Immature natural killer cell (primary cell): ENCODE results near the gene MEF2C. TPM values are rescaled to one million over a fixed set of nuclear protein-coding genes. Genes with fewer than 3 reads are reported as not detected.
A peak's percentile ranks its signal among the peaks of the same experiment; 100 is the strongest.

ENCODE experiments used
- DNase-seq, 3 donors: peaks; one replicate each; pipeline ENCODE4 v3.0.0; 2022; ENCODE audit warnings: mixed read lengths in 1 of 3
- H3K27ac Mint-ChIP-seq, 6 donors: one replicate each; pipeline ENCODE4 v1.8.0; 2020; ENCODE audit warnings: mixed read lengths in 6 of 6, mild to moderate bottlenecking in 5 of 6, inconsistent platforms in 4 of 6, moderate library complexity in 3 of 6
- H3K27me3 Mint-ChIP-seq, 3 donors: one replicate each; pipeline ENCODE4 v1.8.0; 2020 to 2021; ENCODE audit warnings: low read depth in 3 of 3, mild to moderate bottlenecking in 3 of 3, mixed read lengths in 3 of 3, moderate library complexity in 3 of 3, inconsistent platforms in 1 of 3
- H3K36me3 Mint-ChIP-seq, 3 donors: one replicate each; pipeline ENCODE4 v1.8.0; 2020; ENCODE audit warnings: mixed read lengths in 3 of 3, inconsistent platforms in 2 of 3, mild to moderate bottlenecking in 2 of 3
- H3K4me1 Mint-ChIP-seq, 2 donors: one replicate each; pipeline ENCODE4 v1.8.0; 2020; ENCODE audit warnings: inconsistent platforms in 2 of 2, mild to moderate bottlenecking in 2 of 2, mixed read lengths in 2 of 2, moderate library complexity in 1 of 2
- H3K4me3 Mint-ChIP-seq, 5 donors: one replicate each; pipeline ENCODE4 v1.8.0; 2020; ENCODE audit warnings: mild to moderate bottlenecking in 5 of 5, mixed read lengths in 5 of 5, inconsistent platforms in 3 of 5, moderate library complexity in 3 of 5
- H3K9me3 Mint-ChIP-seq, 6 donors: one replicate each; pipeline ENCODE4 v1.8.0; 2020; ENCODE audit warnings: mild to moderate bottlenecking in 6 of 6, mixed read lengths in 6 of 6, inconsistent platforms in 4 of 6, moderate library complexity in 3 of 6
- polyA plus RNA-seq, 3 donors: library from polyadenylated mRNA; unstranded; fragments of 300-500 nt; fragmentation: Illumina TruSeq; gene quantifications; one replicate each; pipeline ENCODE4 v1.2.3, GENCODE V29; 2021

MEF2C gene
- polyA plus RNA-seq, 3 donors from 2014 or later = 2.1 to 9.6 (median 8.4) TPM

DNA sequence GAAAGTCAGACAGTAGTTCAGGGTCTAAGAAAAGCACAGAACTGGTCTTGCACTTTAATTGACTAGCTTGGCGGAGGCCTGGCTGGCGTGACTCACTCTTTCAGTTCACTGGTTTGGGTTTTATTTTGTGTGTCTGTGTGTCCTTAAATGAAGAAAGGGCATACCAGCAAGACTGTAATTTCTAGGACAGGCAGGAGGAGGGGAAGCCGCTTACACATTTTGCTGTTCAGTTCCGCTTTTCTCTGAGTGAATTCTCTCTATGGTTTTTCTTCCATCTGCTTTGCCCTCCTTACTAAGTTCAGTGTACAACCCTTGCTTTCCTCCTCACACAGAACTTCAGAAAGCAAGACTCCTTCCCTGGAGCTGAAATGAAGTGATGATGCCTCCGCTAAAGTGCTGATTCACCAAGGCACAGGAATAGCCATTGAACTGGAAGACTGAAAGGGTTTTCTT lies 150.8 kb downstream of the MEF2C start:
- H3K4me1 Mint-ChIP-seq = peaks cover 19 to 33% of the 10 kb centered on the region in 2 donors
- H3K27ac Mint-ChIP-seq = peak overlapping the region in 5 of 6 donors; percentile 43 to 85 (median 66)
- H3K4me3 Mint-ChIP-seq = no peak overlapping the region
- peaks cover 1 to 2% (median 2%) of the 10 kb centered on the region in 3 donors for H3K27me3 Mint-ChIP-seq
- no peaks in the 10 kb centered on the region for H3K36me3 Mint-ChIP-seq
- DNase-seq = no peak
- no peaks in the 10 kb centered on the region for H3K9me3 Mint-ChIP-seq

DNA sequence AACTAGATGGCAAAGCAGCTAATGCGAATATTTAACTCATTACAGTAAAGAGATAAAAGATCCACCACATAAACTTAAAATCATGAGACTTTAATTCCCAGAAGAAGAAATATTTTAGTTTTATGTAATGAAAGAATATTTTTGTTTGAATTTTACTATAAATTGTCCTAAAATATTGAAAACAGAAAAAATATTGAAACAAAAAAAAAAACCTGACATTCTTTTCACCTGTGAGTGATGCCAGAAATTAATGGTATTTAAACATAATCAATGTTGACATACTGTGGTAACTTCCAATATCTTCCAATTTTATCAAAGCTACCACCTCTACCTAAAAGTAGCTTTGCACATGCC lies 153.2 kb downstream of the MEF2C start:
- H3K36me3 Mint-ChIP-seq = no peaks in the 10 kb centered on the region

DNA sequence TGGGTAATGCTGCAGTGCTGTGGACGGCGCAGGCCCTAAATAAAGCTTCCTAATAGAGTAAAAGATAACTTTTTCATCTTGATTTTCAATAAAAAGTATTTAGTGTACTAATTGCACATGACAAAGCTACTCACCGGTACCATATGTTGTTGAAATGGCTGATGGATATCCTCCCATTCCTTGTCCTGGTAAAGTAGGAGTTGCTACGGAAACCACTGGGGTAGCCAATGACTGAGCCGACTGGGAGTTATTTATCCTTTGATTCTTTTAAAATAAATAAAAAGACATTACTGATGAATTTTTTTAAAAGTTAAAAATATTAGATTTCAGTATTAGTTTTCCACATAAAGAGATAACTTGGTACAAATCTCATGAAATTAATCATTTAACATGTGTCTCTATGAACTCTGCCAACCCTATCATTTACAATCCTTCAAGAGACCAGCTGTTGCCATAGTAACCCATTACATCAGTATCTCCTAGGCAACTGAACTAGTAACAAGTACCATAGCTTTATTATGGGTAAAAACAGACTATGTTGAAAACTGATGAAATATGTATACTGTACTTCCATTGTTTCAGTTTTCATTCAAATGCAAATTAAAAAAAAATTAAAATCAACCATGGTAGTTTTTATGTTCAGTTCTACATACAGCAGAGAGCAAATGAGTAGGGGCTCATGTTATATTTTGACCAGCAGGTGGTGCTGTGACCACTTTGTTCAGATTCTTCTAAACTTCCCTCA lies 153.7 kb downstream of the MEF2C start:
- H3K36me3 Mint-ChIP-seq = no peaks in the 10 kb centered on the region
- H3K27me3 Mint-ChIP-seq = peaks cover 0 to 2% (median 0%) of the 10 kb centered on the region in 3 donors
- H3K4me1 Mint-ChIP-seq = peaks cover 13 to 20% of the 10 kb centered on the region in 2 donors
- no peak overlapping the region for H3K27ac Mint-ChIP-seq
- DNase-seq = peak; percentile 55 to 60 (median 60)
- H3K4me3 Mint-ChIP-seq = no peak overlapping the region
- H3K9me3 Mint-ChIP-seq = no peaks in the 10 kb centered on the region

More for the DNA sequence above, 153.2 kb downstream of the MEF2C start:
- Mint-ChIP-seq H3K27me3 (peaks cover 0 to 2% (median 0%) of the 10 kb centered on the region in 3 donors), H3K4me3 (no peak overlapping the region), H3K27ac (no peak overlapping the region), H3K4me1 (peaks cover 14 to 26% of the 10 kb centered on the region in 2 donors), H3K9me3 (no peaks in the 10 kb centered on the region)
- DNase-seq = no peak

DNA sequence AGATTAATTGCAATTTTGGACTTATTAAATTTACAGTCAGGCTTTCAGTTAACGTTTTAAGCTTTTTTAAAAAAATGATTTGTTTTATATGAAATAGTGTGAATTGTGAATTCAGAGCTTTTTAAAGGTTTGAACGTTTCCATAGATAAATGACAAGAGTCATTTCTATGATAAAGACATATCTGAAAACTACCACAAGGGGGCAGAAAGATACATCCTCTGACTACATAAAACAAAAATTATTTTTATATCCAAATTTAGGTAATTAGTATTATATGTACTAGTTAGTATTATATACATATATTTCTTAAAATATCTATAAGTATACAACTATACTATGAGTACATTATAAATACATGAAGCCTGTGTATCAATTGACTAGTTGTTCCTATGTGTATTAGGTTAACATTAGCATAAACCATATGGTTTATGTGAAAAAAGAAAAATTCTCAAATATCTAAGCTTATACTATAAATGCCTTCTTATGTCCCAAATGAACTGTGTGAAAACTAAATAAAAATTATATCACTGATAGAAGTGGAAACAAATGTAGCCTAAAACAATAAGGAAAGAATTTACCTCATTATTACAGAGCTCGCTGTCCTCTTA lies 155.2 kb downstream of the MEF2C start:
- Mint-ChIP-seq H3K27ac (no peak overlapping the region), H3K4me1 (peaks cover 2 to 6% of the 10 kb centered on the region in 2 donors), H3K27me3 (peaks cover 0 to 2% (median 0%) of the 10 kb centered on the region in 3 donors), H3K9me3 (no peaks in the 10 kb centered on the region), H3K36me3 (no peaks in the 10 kb centered on the region), H3K4me3 (no peak overlapping the region)
- DNase-seq = peak; percentile 9 to 19 (median 12)

DNA sequence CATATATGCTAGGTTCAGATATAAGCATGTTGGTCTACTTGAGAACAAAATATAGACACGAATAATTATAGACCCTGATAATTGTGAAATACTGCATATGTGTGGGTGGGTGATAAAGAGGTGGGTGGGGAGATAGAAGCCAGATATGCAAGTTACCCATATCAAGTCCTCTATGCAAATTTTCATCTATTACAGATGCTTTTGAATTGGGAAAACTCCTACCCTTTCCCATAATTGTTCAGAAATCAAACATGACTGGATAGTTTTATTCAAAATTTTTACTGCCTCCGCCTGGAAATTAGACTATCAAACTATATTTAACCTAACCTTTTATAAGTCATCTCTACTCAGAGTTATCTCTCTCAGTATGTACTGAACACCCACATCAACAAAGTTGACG lies 157.5 kb downstream of the MEF2C start:
- Mint-ChIP-seq H3K27me3 (no peaks in the 10 kb centered on the region), H3K27ac (no peak overlapping the region), H3K4me3 (no peak overlapping the region), H3K36me3 (no peaks in the 10 kb centered on the region), H3K4me1 (no peaks in the 10 kb centered on the region), H3K9me3 (no peaks in the 10 kb centered on the region)
- no peak for DNase-seq

DNA sequence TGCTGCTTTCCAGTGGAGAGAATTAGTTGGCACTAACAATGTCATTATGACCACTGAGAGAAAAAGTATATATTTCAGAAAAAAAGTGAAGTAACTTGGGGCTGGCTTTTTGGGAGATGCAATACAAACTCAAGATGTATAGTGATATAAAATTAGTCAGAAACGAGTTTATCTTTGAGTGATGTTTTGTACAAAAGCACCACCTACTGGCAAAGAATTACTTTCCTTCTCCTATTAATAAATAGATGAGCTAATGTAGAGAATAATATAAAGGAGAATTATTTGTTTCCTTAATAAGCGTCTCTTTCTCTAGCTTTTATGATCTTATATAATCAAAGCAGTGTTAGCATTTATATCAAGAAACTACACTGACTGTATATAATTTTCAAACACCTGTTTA lies 158.8 kb downstream of the MEF2C start:
- H3K4me1 Mint-ChIP-seq = no peaks in the 10 kb centered on the region
- H3K27me3 Mint-ChIP-seq = no peaks in the 10 kb centered on the region
- no peak overlapping the region for H3K4me3 Mint-ChIP-seq
- no peaks in the 10 kb centered on the region for H3K9me3 Mint-ChIP-seq
- no peak overlapping the region for H3K27ac Mint-ChIP-seq
- DNase-seq = no peak
- H3K36me3 Mint-ChIP-seq = no peaks in the 10 kb centered on the region

DNA sequence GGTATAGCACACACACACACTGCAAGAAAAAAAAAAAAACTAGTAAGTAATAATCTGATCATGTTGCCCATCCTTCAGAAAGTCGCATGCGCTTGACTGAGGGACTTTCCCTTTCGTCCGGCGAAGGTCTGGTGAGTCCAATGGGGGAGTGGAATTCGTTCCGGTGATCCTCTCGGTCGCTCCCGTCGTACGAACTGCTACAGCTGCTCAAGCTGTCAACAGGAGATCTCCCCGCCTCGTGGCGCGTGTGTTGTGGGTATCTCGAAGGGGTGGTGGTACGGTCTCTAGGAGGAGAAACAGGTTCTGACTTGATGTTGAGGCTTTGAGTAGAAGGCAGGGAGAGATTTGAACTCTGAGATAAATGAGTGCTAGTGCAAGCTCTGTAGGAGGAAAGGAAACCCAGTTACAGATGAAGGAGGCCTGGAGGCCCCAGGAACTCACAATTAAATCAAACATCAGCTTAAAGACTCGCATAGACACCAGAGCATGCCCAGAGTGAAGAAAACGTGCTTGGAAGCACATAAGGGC lies 160.4 kb downstream of the MEF2C start:
- DNase-seq = no peak
- H3K4me3 Mint-ChIP-seq = no peak overlapping the region
- H3K36me3 Mint-ChIP-seq = no peaks in the 10 kb centered on the region
- H3K4me1 Mint-ChIP-seq = no peaks in the 10 kb centered on the region
- H3K27me3 Mint-ChIP-seq = no peaks in the 10 kb centered on the region
- H3K27ac Mint-ChIP-seq = no peak overlapping the region
- no peaks in the 10 kb centered on the region for H3K9me3 Mint-ChIP-seq

DNA sequence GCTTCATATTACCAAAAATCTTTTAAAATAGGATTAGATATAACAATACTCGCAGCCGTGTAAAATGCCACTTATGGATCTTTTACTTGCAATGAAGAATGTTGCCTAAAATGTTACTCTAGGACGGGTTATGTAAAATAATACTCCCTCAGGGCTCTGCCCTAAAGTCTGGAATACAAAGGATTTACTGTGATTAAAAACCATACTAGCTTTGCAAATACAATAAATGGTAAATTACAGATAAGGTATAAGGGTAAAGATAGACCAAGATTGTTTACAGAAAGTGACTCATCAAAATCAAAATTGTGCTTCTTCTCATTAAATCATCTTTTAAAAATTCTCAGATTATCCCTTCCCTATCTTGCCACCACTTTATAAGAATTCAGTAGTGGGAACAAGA lies 163.6 kb downstream of the MEF2C start:
- H3K4me3 Mint-ChIP-seq = no peak overlapping the region
- DNase-seq = no peak
- H3K27me3 Mint-ChIP-seq = no peaks in the 10 kb centered on the region
- H3K36me3 Mint-ChIP-seq = no peaks in the 10 kb centered on the region
- H3K27ac Mint-ChIP-seq = no peak overlapping the region
- H3K9me3 Mint-ChIP-seq = no peaks in the 10 kb centered on the region
- H3K4me1 Mint-ChIP-seq = no peaks in the 10 kb centered on the region

DNA sequence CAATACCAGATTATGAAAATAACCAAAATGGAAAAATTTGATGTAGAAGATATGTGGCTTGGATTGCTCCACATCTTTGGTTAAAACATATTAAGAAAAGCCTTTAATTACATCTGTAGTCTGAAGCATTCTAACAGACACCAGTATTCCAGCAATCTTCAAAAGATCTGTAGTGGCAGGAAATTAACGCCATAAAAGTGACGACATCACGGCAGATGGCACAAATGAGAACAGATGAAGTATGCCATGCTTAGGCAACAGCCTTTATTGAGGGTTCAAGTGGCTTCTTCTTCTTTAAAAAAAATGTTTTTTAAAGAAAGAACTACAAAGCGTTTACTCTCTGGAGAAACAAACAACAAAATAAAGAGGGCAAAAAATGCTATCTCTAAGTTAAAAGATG lies 164.2 kb downstream of the MEF2C start:
- Mint-ChIP-seq H3K4me1 (no peaks in the 10 kb centered on the region), H3K9me3 (no peaks in the 10 kb centered on the region), H3K27me3 (no peaks in the 10 kb centered on the region), H3K4me3 (no peak overlapping the region), H3K36me3 (no peaks in the 10 kb centered on the region), H3K27ac (no peak overlapping the region)
- DNase-seq = no peak

DNA sequence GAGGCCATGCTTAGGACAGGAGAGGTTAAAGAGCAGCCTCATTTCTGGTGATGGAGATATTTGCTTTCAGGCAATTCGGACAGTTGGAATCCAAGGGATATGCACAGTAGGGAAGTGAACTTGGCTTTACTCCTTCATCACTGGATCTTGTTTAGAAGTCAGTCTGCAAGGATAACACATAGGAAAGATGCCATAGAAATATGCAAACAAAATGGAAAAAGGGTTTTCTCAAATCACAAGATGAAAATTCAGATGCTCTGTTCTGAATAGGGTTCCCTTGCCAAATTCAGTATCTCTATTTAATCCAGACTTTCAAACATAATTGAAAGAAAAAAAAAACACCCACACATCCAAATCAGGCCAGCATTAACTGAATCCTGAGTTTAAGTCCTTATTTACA lies 166.9 kb downstream of the MEF2C start:
- H3K27ac Mint-ChIP-seq = no peak overlapping the region
- H3K9me3 Mint-ChIP-seq = no peaks in the 10 kb centered on the region
- no peaks in the 10 kb centered on the region for H3K27me3 Mint-ChIP-seq
- no peak for DNase-seq
- H3K4me3 Mint-ChIP-seq = no peak overlapping the region
- no peaks in the 10 kb centered on the region for H3K36me3 Mint-ChIP-seq
- no peaks in the 10 kb centered on the region for H3K4me1 Mint-ChIP-seq

DNA sequence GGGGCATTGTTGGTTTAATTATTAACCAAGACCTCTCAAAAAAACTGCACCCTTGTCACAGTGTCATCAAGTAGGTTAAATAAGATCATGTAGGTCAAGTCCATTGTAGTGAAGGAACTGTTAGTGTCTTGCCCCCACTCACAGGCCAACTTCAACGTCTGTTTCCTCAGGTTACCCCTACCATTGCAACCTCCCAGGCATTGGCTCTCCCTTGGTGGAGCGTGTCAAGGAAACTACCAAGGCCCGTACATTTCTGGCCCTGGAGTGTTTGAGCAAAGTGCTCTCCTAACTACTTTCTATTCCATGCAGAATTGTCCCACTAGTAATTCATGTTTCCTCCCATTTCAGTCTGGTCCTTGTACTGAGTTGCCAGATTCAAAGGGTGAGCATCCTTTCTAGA lies 167.5 kb downstream of the MEF2C start:
- no peaks in the 10 kb centered on the region for H3K36me3 Mint-ChIP-seq
- no peak overlapping the region for H3K27ac Mint-ChIP-seq
- DNase-seq = no peak
- H3K9me3 Mint-ChIP-seq = no peaks in the 10 kb centered on the region
- no peaks in the 10 kb centered on the region for H3K27me3 Mint-ChIP-seq
- H3K4me3 Mint-ChIP-seq = no peak overlapping the region
- no peaks in the 10 kb centered on the region for H3K4me1 Mint-ChIP-seq

DNA sequence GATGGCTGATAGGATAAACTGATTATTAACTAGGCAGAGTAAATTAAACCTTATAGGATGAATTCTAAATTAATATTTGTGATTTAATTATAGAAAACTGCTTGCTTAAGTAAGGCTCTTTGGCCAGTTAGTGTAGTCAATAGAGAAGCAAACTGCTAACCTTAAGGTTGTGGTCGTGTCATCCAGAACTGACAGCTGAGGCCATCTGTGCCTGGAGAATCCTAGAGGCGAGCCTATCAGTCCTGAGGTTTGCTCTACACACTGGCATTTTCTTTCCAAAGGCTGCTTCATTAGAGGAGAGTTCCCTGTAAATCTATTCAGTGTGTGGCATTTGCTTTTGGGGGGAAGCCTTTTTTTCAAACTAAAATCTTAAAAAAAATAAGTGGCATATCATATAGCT lies 169.2 kb downstream of the MEF2C start:
- Mint-ChIP-seq H3K36me3 (no peaks in the 10 kb centered on the region), H3K9me3 (no peaks in the 10 kb centered on the region), H3K4me3 (no peak overlapping the region), H3K27me3 (no peaks in the 10 kb centered on the region), H3K4me1 (no peaks in the 10 kb centered on the region), H3K27ac (no peak overlapping the region)
- no peak for DNase-seq

DNA sequence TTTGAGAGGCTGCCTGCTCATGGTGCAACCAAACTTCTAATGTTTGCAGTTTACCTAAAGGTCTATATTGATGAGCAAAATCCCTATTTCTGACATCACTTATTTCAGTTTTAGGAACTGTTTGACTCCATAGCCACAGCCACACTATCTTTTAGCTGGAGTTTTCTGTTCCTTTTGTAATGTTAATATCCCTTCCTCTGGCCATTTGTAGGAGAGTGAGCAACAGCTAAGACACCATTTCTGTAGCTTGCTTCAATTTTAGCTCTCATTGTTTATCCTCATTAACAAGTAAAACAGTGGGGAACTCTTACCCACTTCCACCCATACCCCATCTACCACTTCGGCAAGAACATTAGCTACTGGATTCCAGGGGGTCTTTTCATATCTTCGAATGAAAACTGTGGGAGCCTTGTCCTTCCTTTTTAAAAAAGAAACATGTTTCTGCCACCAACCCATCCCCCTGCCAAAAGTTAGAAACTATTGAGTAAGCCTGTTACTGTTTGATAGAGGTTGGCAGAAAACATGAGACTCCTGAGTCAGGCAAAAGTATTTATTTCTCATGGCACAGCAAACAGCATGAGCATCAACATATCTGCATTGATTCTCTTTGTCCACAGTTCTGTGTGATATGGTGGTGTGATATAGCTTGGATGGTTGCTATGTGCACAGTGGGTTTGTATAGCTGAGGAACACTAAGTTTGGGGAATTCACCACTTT lies 174.1 kb downstream of the MEF2C start:
- no peak overlapping the region for H3K27ac Mint-ChIP-seq
- no peak overlapping the region for H3K4me3 Mint-ChIP-seq
- peaks cover 2 to 5% (median 5%) of the 10 kb centered on the region in 3 donors for H3K27me3 Mint-ChIP-seq
- H3K4me1 Mint-ChIP-seq = no peaks in the 10 kb centered on the region
- H3K36me3 Mint-ChIP-seq = no peaks in the 10 kb centered on the region
- DNase-seq = no peak
- H3K9me3 Mint-ChIP-seq = peaks cover 0 to 2% (median 0%) of the 10 kb centered on the region in 6 donors

DNA sequence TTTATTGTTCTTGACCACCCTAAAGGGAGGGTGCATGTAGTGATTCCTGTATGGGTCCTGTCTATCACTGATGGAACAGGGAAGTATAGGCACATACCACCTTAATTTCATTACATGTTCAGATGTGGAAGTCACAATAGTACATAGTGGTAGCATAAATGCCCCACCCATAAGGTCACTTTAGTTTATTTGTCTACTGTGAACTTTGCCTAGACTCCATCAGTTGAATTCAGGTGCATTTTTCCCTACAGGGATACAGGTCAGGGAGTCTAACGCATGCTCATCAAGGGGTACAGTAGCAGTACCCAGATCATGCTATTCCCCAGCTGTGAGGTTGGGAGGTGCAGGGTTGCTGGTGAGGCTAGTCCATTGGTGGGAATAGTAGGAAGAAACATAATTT lies 175.0 kb downstream of the MEF2C start:
- H3K4me1 Mint-ChIP-seq = no peaks in the 10 kb centered on the region
- no peak overlapping the region for H3K27ac Mint-ChIP-seq
- no peak for DNase-seq
- no peak overlapping the region for H3K4me3 Mint-ChIP-seq
- no peaks in the 10 kb centered on the region for H3K36me3 Mint-ChIP-seq
- H3K9me3 Mint-ChIP-seq = peaks cover 0 to 2% (median 0%) of the 10 kb centered on the region in 6 donors
- H3K27me3 Mint-ChIP-seq = peaks cover 2 to 5% (median 5%) of the 10 kb centered on the region in 3 donors
